ENCODE results near the gene RAB3C.

The RAB3C gene

DNA sequence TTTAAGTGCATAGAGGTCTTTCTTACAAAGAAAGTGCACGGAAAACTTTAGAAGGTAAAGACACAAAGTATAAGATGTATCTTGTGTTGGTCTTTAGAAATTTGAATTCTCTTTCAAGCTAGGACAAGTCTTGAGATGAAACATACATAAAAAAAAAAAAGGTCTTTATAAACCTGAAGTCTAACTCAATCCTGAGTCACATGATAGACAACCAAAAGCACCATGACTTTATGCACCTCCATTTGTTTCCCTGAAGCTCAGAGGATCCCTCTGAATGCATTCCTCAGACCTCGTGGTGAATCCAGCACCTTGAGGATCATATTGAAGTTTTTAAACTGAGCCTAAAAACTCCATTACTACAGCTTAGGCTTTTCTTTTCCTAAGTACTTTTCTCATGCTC is 91.8 kb downstream of the RAB3C start:
- DNase-seq (ENCODE audit: extremely low spot score), result no peak
- TF ChIP-seq SUZ12 (IDR thresholded peaks at IDR 0.05), result no peak
- TF ChIP-seq ELF4 (IDR thresholded peaks at IDR 0.05), result no peak
- TF ChIP-seq, protein P1, sequence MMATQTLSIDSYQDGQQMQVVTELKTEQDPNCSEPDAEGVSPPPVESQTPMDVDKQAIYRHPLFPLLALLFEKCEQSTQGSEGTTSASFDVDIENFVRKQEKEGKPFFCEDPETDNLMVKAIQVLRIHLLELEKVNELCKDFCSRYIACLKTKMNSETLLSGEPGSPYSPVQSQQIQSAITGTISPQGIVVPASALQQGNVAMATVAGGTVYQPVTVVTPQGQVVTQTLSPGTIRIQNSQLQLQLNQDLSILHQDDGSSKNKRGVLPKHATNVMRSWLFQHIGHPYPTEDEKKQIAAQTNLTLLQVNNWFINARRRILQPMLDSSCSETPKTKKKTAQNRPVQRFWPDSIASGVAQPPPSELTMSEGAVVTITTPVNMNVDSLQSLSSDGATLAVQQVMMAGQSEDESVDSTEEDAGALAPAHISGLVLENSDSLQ (IDR thresholded peaks at IDR 0.05), result no peak
- TF ChIP-seq TARDBP (IDR thresholded peaks at IDR 0.05), result no peak
- TF ChIP-seq HDGF (IDR thresholded peaks at IDR 0.05; ENCODE audit: borderline replicate concordance), result no peak
- no peak for TF ChIP-seq L3MBTL2 (conservative IDR thresholded peaks at IDR 0.05)
- TF ChIP-seq NFRKB (IDR thresholded peaks at IDR 0.05), result no peak
- no peak for TF ChIP-seq FOXK2 (IDR thresholded peaks at IDR 0.05)
- TF ChIP-seq FOXM1 (IDR thresholded peaks at IDR 0.05; ENCODE audit: borderline replicate concordance), result no peak
- no peak for TF ChIP-seq FOXA1 (IDR thresholded peaks at IDR 0.05)
- no peak for TF ChIP-seq CTBP1 (IDR thresholded peaks at IDR 0.05; ENCODE audit: borderline replicate concordance)
- no peak for TF ChIP-seq SP1 (IDR thresholded peaks at IDR 0.05)
- TF ChIP-seq ZNF384 (IDR thresholded peaks at IDR 0.05), result no peak
- TF ChIP-seq LEF1 (IDR thresholded peaks at IDR 0.05; ENCODE audit: borderline replicate concordance), result no peak
- no peak for TF ChIP-seq BHLHE40 (IDR thresholded peaks at IDR 0.05; ENCODE audit: borderline replicate concordance)
- TF ChIP-seq ARNT (IDR thresholded peaks at IDR 0.05), result no peak
- CTCF ChIA-PET, result no interaction called here
- POLR2A ChIA-PET, result no interaction called here

DNA sequence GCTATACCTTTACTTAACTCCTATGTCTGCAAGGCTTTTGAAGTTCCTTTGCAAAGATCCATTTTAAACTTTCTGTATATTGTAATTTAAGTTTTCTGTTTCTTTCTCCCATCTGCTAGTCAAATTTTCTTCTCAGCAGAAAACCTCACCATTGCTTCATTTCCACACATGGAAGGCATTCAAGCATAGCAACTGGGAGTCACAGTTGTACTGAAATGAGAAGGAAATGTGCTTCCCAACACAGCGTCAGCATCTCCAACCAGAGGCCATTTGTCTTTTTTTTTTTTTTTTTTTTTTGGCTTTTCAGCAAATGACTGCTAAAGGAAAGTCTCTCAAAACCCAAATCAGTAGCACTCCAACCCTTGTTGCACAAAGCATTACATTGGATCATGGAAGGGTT is 92.5 kb downstream of the RAB3C start:
- CTCF ChIA-PET, result no interaction called here
- POLR2A ChIA-PET, result no interaction called here
- no peak for DNase-seq (ENCODE audit: extremely low spot score)
- TF ChIP-seq FOXM1 (IDR thresholded peaks at IDR 0.05; ENCODE audit: borderline replicate concordance) (no peak), TARDBP (IDR thresholded peaks at IDR 0.05) (no peak), LEF1 (IDR thresholded peaks at IDR 0.05; ENCODE audit: borderline replicate concordance) (no peak), ELF4 (IDR thresholded peaks at IDR 0.05) (no peak), HDGF (IDR thresholded peaks at IDR 0.05; ENCODE audit: borderline replicate concordance) (no peak), SP1 (IDR thresholded peaks at IDR 0.05) (no peak), L3MBTL2 (conservative IDR thresholded peaks at IDR 0.05) (no peak), NFRKB (IDR thresholded peaks at IDR 0.05) (no peak), ZNF384 (IDR thresholded peaks at IDR 0.05) (no peak), ARNT (IDR thresholded peaks at IDR 0.05) (no peak), SUZ12 (IDR thresholded peaks at IDR 0.05) (no peak), CTBP1 (IDR thresholded peaks at IDR 0.05; ENCODE audit: borderline replicate concordance) (no peak), FOXK2 (IDR thresholded peaks at IDR 0.05) (no peak)

DNA sequence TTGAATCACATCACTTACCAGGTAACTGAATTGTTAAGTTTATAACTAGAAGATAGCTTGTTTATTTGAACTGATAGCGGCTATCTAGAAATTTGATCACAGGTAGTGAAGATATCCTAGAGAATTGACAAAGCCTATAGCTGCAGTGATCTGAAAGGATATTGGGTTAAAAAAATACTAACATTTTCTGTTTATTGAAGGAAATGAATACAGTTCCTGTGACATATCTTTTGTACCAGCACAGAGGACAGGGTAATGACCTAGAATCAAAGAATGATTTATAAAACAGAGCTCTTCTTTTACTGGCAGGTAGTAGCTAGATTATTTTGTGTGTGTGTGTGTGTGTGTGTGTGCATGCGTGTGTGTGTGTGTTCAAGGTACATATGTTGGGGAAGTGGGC is 94.8 kb downstream of the RAB3C start:
- CTCF ChIA-PET, result no interaction called here
- no peak for TF ChIP-seq LEF1 (IDR thresholded peaks at IDR 0.05; ENCODE audit: borderline replicate concordance)
- POLR2A ChIA-PET, result no interaction called here
- no peak for DNase-seq (ENCODE audit: extremely low spot score)

DNA sequence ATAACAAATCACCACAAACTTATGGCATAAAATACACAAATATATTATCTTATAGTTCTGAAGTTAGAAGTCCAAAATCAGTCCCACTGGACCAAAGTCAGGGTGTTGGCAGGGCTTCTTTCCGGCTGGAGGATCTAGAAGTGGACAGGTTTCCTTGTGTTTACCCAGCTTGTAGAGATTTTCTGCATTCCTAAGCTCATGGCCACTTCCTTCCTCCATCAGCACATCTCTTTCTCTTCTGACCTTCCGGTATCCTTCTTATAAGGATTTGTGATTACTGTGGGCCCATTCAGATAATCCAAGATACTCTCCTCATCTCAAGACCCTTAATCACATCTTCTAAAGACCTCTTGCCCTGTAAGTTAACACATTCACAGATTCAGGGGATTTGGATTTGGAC is 97.6 kb downstream of the RAB3C start:
- TF ChIP-seq BHLHE40 (IDR thresholded peaks at IDR 0.05; ENCODE audit: borderline replicate concordance), result no peak
- TF ChIP-seq SUZ12 (IDR thresholded peaks at IDR 0.05), result no peak
- TF ChIP-seq ARNT (IDR thresholded peaks at IDR 0.05), result no peak
- no peak for TF ChIP-seq SP1 (IDR thresholded peaks at IDR 0.05)
- no peak for TF ChIP-seq NFRKB (IDR thresholded peaks at IDR 0.05)
- no peak for TF ChIP-seq FOXM1 (IDR thresholded peaks at IDR 0.05; ENCODE audit: borderline replicate concordance)
- no peak for TF ChIP-seq FOXK2 (IDR thresholded peaks at IDR 0.05)
- TF ChIP-seq, protein P1 (IDR thresholded peaks at IDR 0.05), result no peak
- TF ChIP-seq ZNF384 (IDR thresholded peaks at IDR 0.05), result no peak
- TF ChIP-seq ELF4 (IDR thresholded peaks at IDR 0.05), result no peak
- no peak for TF ChIP-seq CTBP1 (IDR thresholded peaks at IDR 0.05; ENCODE audit: borderline replicate concordance)
- TF ChIP-seq FOXA1 (IDR thresholded peaks at IDR 0.05), result no peak
- POLR2A ChIA-PET, result no interaction called here
- DNase-seq (ENCODE audit: extremely low spot score), result no peak
- CTCF ChIA-PET, result no interaction called here

DNA sequence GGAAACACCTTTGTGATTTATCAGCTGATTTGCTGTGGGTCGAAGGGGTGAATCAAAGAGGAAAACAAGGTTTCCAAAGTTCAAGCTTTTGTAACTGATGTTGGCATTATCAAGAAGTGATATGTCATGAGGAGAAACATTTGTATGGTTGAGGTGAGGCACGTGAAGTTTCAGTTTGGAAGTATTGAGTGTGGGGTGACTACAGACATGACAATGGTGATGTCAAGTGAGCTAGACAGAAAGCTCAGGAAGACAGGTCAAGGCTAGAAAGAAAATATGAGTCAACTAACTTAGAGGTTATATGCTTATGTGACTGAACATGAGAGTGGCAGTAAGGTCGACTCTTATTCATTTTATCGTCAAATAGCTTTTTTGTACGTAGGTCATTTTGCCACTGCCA is 99.1 kb downstream of the RAB3C start:
- TF ChIP-seq LEF1 (IDR thresholded peaks at IDR 0.05; ENCODE audit: borderline replicate concordance) (no peak), SUZ12 (IDR thresholded peaks at IDR 0.05) (no peak), FOXM1 (IDR thresholded peaks at IDR 0.05; ENCODE audit: borderline replicate concordance) (no peak), ELF4 (IDR thresholded peaks at IDR 0.05) (no peak), SP1 (IDR thresholded peaks at IDR 0.05) (no peak), ZNF384 (IDR thresholded peaks at IDR 0.05) (no peak), CTBP1 (IDR thresholded peaks at IDR 0.05; ENCODE audit: borderline replicate concordance) (no peak), FOXK2 (IDR thresholded peaks at IDR 0.05) (no peak), FOXA1 (IDR thresholded peaks at IDR 0.05) (no peak), NFRKB (IDR thresholded peaks at IDR 0.05) (no peak), HDGF (IDR thresholded peaks at IDR 0.05; ENCODE audit: borderline replicate concordance) (no peak), BHLHE40 (IDR thresholded peaks at IDR 0.05; ENCODE audit: borderline replicate concordance) (no peak), TARDBP (IDR thresholded peaks at IDR 0.05) (no peak), L3MBTL2 (conservative IDR thresholded peaks at IDR 0.05) (no peak), ARNT (IDR thresholded peaks at IDR 0.05) (no peak)
- TF ChIP-seq, protein P1 (IDR thresholded peaks at IDR 0.05), result no peak
- no peak for DNase-seq (ENCODE audit: extremely low spot score)
- ChIA-PET POLR2A (no interaction called here), CTCF (no interaction called here)

DNA sequence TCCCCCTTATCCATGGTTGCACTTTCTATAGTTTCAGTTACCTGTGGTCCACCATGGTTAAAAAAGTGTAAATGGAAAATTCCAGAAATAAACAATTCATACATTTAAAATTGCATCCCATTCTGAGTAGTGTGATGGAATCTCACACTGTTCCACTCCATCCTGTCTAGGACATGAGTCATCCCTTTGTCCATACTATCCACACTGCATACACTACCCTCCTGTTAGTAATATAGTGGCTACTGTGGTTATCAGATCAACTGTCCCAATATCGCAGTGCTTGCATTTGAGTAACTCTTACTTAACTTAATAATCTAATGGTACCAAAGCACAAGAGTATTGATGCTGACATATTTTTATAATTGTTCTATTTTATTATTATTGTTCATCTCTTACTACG is 100.7 kb downstream of the RAB3C start:
- TF ChIP-seq TARDBP (IDR thresholded peaks at IDR 0.05) (no peak), FOXA1 (IDR thresholded peaks at IDR 0.05) (no peak)
- POLR2A ChIA-PET, result no interaction called here
- DNase-seq (ENCODE audit: extremely low spot score), result no peak
- CTCF ChIA-PET, result no interaction called here

DNA sequence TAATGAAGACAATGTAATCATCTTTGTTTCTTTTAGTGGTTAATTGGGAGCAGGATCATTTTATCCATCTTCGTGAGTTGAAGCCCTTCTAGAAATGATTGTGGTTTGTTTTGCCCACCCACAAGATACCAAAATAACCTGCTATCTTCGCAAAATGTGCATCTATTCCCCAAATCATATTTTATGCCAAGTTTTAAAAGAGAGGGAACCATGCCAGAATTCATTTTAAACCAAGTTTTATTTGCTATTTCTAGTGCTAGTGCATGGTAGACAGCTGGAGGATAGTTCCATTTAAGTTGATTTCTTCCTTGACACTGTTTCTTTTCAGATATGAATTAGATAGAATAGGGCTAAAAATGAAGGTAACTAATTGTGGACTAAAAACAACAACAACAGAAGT is 104.2 kb downstream of the RAB3C start:
- TF ChIP-seq FOXA1 (IDR thresholded peaks at IDR 0.05) (no peak), HDGF (IDR thresholded peaks at IDR 0.05; ENCODE audit: borderline replicate concordance) (no peak), ZNF384 (IDR thresholded peaks at IDR 0.05) (no peak), SUZ12 (IDR thresholded peaks at IDR 0.05) (no peak), TARDBP (IDR thresholded peaks at IDR 0.05) (no peak), FOXK2 (IDR thresholded peaks at IDR 0.05) (no peak), ELF4 (IDR thresholded peaks at IDR 0.05) (no peak), ARNT (IDR thresholded peaks at IDR 0.05) (no peak)
- TF ChIP-seq, protein P1 (IDR thresholded peaks at IDR 0.05), result no peak
- ChIA-PET CTCF (no interaction called here), POLR2A (no interaction called here)
- no peak for DNase-seq (ENCODE audit: extremely low spot score)

All from HEK293T (cell line).